Central memory CD8-positive, alpha-beta T cell (primary cell): ENCODE measurements around the gene PLXND1.

Source experiments
- ATAC-seq: fragments of 150-1000 bp; cut with Tn5 transposase; replicated peaks from 2 replicates; pipeline ENCODE4 v1.10.0; 2022; ENCODE audit warnings: mild to moderate bottlenecking, moderate FRiP score, moderate number of reproducible peaks; ENCODE audit not compliant: poor library complexity, severe bottlenecking; ENCODE audit errors: extremely low read depth
- DNase-seq, 2 donors: peaks; one replicate each; pipeline ENCODE4 v3.0.0; 2021; ENCODE audit warnings: low spot score in 2 of 2
- H3K27ac Mint-ChIP-seq: one replicate; pipeline ENCODE4 v1.8.0; 2022; ENCODE audit warnings: low read depth, mild to moderate bottlenecking, moderate library complexity, mixed read lengths
- H3K27me3 Mint-ChIP-seq: one replicate; pipeline ENCODE4 v1.8.0; 2022; ENCODE audit warnings: mixed read lengths
- H3K36me3 Mint-ChIP-seq: one replicate; pipeline ENCODE4 v1.8.0; 2022; ENCODE audit warnings: mild to moderate bottlenecking, moderate library complexity, mixed read lengths; ENCODE audit not compliant: insufficient read depth
- H3K4me1 Mint-ChIP-seq: one replicate; pipeline ENCODE4 v1.8.0; 2022; ENCODE audit warnings: mixed read lengths
- H3K4me3 Mint-ChIP-seq: one replicate; pipeline ENCODE4 v1.8.0; 2022; ENCODE audit warnings: mild to moderate bottlenecking, moderate library complexity, mixed read lengths
- H3K9me3 Mint-ChIP-seq: one replicate; pipeline ENCODE4 v1.8.0; 2022; ENCODE audit warnings: mixed read lengths

The PLXND1 gene

DNA sequence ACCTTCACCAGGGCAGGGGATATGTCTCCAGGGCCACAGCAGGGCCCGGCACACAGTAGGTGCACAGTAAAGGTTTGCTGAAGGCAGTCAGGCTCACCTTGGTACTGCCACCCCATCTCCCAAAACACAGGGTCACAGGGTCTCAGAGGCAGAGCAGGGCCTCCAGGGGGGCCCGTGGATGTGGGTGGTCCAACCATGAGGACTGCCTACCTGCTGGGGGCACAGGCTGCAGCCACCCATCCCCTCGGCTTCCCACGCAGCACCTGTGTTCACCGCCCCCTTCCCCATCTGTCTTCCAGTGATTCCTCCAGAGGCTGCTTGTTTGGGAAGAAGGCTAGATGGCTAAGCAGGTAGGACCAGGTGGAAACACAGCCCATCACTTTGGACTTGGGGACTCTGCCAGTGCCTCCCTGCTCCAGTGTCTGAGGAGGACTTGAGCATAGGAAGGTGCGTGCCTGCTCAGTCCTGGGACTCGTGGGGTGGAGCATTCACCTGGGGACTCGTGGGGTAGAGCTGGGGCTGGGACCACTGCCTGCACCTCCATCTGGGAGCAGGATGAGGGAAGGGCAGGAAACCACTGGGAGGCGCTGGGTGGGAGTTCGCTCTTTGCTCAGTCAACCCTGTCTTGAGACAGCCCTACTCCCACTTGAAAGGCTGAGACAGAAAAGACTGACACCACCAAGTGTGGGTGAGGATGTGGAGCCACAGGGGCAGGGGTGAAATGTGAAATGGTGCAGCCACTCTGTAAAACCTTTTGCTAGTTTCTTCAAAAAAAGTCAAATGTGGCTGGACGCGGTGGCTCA lies 18.8 kb upstream of the PLXND1 start:
- ATAC-seq = no peak
- H3K9me3 Mint-ChIP-seq = no peaks in the 10 kb centered on the region
- peaks cover 2% of the 10 kb centered on the region for H3K36me3 Mint-ChIP-seq
- peak overlapping the region; percentile 59 for H3K4me3 Mint-ChIP-seq
- H3K4me1 Mint-ChIP-seq = peaks cover 14% of the 10 kb centered on the region
- DNase-seq = no peak
- no peaks in the 10 kb centered on the region for H3K27me3 Mint-ChIP-seq
- H3K27ac Mint-ChIP-seq = no peak overlapping the region

DNA sequence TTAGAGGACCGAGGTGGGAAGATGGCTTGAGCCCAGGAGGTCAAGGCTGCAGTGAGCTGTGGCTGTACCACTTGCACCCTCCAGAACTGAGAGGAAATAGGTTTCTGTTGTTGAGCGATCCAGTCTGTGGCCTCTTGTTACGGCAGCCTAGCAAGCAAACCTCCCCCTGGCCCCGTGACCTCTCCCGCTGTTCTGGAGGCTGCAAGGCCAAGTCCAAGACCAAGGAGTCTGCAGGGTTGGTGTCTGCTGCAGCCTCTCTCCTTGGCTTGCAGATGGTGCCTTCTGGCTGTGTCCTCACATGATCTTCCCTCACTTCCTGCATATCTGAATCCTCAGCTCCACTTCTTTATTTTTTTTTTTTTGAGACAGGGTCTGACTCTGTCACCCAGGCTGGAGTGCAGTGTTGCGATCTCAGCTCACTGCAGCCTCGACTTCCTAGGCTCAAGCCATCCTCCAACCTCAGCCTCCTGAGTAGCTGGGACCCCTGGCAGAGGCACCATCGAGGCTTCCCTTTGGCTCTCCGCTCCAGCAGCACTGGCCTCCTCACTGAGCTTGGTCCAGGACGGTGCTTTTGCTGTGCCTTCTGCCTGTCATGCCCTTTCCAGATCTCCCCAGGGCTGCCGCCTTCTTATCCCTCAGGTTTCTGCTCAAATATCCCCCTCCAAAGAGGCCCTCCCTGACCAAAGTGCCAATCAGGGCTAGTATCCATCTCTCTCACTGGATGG lies 18.0 kb upstream of the PLXND1 start:
- Mint-ChIP-seq H3K27ac (no peak overlapping the region), H3K4me1 (peaks cover 14% of the 10 kb centered on the region), H3K4me3 (no peak overlapping the region), H3K9me3 (no peaks in the 10 kb centered on the region), H3K36me3 (peaks cover 2% of the 10 kb centered on the region), H3K27me3 (no peaks in the 10 kb centered on the region)
- DNase-seq (no peak), ATAC-seq (no peak)

DNA sequence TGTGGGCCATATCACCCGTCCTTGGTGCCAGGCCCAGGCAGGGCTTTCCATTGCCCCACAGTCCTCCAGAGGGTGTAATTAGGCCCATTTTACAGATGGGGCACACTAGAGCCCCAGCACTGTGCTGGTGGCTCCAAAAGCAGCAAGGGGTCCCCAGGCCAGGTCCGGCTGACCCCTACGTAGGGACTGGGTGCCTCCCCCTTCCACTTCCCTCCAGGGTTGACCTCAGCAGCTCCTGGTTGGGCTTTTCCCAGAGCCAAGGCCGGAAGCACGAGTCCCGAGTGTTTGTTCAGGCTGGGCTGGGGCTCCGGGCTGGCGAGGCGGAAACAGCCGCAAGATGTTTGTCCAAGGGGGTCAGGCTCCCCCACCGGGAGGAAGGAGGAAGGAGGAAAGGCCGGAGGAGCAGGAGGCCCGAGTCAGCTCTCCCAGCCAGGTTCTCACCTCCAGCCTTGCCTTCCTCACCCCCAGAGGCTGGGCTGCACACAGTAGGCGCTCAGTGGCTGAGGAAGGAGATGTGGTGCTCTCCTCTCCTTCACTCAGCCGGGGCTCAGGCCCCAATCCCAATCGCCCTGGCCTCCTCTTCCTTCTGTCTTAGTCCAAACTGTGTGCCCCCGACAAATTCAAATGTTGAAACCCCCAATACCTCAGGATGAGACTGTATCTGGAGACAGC lies 17.1 kb upstream of the PLXND1 start:
- H3K27ac Mint-ChIP-seq = no peak overlapping the region

DNA sequence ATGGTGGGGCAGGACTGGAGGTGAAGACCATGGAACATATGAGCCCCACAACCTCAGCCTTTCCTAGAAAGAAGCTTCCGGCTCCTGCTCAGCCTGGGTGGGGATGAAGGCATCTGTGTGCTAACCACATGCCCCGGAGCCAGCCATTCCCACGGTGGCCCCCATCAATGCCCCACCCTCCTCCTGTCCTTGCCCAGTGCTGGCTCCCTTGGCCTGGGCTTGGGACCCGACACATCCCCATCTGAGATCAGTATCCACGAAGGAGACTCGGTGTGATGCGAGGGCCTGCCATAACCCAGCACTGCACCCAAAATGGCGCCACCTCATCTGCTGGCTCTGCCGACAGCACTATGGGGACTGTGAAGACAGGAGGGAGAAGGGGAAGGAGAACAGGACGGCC lies 16.5 kb upstream of the PLXND1 start:
- Mint-ChIP-seq H3K9me3 (no peaks in the 10 kb centered on the region), H3K27me3 (no peaks in the 10 kb centered on the region), H3K4me1 (peaks cover 18% of the 10 kb centered on the region), H3K4me3 (no peak overlapping the region), H3K27ac (no peak overlapping the region), H3K36me3 (peaks cover 2% of the 10 kb centered on the region)
- no peak for ATAC-seq
- DNase-seq = no peak

More for the DNA sequence above, 17.1 kb upstream of the PLXND1 start:
- ATAC-seq = no peak
- H3K4me1 Mint-ChIP-seq = peaks cover 18% of the 10 kb centered on the region
- H3K27me3 Mint-ChIP-seq = no peaks in the 10 kb centered on the region
- DNase-seq = no peak
- H3K4me3 Mint-ChIP-seq = no peak overlapping the region
- peaks cover 2% of the 10 kb centered on the region for H3K36me3 Mint-ChIP-seq
- H3K9me3 Mint-ChIP-seq = no peaks in the 10 kb centered on the region

DNA sequence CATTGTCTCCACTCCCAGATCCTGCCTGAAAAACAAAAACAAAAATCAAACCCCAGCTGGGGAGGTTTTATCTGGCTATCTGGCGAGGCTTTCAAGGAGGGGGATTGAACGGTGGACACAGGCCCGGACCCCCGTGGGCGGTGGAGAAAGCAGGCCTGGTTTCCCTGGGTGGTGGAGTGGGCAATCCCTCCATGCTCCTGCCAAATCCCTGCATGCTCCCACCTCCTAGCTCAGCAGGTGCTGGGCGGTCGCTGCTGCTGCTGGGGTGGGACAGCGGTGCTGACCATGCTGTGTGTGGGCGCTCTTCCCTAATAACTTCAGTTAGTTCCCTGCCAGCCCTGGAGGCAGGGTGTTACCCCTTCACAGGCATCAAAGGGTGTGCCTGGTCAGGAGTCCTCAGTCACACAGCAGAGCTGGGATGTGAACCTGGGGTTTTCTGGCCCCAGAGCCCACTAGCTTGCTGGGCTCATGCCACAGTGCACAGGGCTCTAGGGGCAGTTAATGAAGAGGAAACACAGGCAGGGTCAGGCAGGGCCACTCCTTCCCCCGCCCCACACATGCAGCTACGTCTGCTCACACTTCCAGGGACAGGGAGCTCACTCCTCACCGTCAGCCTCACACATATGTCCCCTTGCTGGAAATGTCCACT lies 15.9 kb upstream of the PLXND1 start:
- ATAC-seq (no peak), DNase-seq (no peak)
- no peak overlapping the region for H3K27ac Mint-ChIP-seq
- no peaks in the 10 kb centered on the region for H3K27me3 Mint-ChIP-seq
- H3K36me3 Mint-ChIP-seq = no peaks in the 10 kb centered on the region
- H3K4me3 Mint-ChIP-seq = no peak overlapping the region
- no peaks in the 10 kb centered on the region for H3K9me3 Mint-ChIP-seq
- H3K4me1 Mint-ChIP-seq = peaks cover 12% of the 10 kb centered on the region

DNA sequence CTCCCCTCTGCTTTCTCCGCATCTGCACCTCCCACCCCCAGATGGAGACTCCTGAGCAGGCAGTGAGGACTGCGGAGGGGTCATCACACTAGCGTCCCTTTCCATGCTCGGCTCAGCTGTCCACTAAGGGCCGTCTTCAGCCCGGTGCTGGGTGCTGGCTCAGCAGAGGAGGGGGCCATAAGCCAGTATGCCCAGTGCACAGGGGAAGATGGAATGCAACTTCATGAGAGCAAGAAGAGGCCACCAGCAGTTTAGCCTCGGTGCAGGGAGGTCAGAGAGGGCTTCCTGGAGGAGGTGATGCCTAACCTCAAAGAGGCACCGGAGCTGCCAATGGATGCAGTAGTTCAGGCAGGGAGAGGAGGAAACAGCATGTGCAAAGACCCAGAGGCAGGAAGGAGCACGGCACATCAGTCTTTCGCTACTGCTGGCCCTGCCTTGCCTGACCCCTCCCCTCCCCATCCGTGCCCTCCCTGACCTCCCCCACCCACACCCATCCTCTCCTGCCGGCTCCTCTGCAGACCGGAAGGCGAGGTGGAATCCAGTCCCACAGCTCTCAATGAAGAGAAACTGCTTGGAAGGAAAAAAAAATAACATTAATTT lies 15.2 kb upstream of the PLXND1 start:
- Mint-ChIP-seq H3K4me3 (no peak overlapping the region), H3K27me3 (no peaks in the 10 kb centered on the region), H3K27ac (no peak overlapping the region), H3K4me1 (peaks cover 14% of the 10 kb centered on the region), H3K36me3 (no peaks in the 10 kb centered on the region), H3K9me3 (no peaks in the 10 kb centered on the region)
- DNase-seq (no peak), ATAC-seq (no peak)

DNA sequence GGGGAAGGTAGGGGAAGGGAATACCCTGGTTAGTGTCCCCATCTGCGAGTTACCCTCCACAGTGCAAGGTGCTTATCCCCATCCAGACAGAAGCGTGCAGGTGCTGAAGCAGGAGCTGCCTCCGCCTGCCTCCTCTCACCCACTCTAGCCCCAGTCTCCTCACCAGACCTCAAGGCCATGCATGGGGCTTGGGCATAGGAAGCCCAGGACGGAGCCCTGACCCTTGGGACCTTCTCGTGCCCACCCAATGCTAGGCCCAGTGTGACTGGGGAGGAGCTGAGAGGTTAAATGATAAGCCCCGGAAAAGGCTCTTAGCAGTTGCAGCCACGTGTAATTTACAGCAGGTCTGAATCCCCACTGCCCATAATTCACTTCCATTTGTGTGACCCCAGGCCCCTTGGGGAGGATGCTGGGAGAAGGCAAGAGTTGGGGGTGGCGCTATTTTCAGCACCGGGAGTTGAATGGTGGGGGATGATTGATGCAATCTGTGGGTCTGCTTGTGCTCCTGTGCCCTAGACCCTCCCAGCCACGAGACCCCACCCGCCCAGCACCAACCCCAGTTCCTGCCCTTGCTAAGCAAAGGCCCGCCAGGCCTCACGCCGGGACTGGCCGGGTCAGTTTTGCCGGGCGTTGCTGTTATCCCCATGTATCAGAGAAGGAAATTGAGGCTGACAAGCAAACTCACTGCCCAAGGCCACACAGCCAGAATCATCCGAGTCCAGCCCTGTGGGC lies 14.5 kb upstream of the PLXND1 start:
- no peaks in the 10 kb centered on the region for H3K9me3 Mint-ChIP-seq
- ATAC-seq (no peak), DNase-seq (no peak)
- peaks cover 14% of the 10 kb centered on the region for H3K4me1 Mint-ChIP-seq
- no peaks in the 10 kb centered on the region for H3K36me3 Mint-ChIP-seq
- H3K4me3 Mint-ChIP-seq = no peak overlapping the region
- no peaks in the 10 kb centered on the region for H3K27me3 Mint-ChIP-seq
- no peak overlapping the region for H3K27ac Mint-ChIP-seq

DNA sequence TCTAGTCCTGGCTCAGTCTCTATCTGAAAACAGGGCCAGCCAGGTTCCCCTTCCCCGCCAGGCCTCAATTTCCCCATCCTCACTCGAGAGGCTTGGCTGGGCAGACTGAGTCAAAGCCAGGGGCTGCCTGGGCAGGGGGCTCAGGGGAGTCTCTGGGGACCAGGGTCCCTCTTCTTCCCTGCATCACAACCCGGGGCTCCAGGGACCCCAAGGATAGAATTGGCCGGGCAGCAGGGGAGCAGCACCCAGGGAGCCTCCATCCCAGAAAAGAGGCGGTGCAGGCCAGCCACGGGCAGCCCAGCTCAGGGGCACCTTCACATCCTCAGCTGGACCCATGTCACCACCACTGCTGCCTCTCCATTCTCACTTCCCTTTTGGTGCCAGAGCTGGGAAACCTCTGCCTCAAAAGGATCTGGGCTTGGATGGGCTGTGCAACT lies 13.3 kb upstream of the PLXND1 start:
- Mint-ChIP-seq H3K36me3 (no peaks in the 10 kb centered on the region), H3K27ac (no peak overlapping the region), H3K4me1 (peaks cover 23% of the 10 kb centered on the region), H3K27me3 (no peaks in the 10 kb centered on the region), H3K4me3 (no peak overlapping the region), H3K9me3 (no peaks in the 10 kb centered on the region)
- DNase-seq (no peak), ATAC-seq (no peak)

DNA sequence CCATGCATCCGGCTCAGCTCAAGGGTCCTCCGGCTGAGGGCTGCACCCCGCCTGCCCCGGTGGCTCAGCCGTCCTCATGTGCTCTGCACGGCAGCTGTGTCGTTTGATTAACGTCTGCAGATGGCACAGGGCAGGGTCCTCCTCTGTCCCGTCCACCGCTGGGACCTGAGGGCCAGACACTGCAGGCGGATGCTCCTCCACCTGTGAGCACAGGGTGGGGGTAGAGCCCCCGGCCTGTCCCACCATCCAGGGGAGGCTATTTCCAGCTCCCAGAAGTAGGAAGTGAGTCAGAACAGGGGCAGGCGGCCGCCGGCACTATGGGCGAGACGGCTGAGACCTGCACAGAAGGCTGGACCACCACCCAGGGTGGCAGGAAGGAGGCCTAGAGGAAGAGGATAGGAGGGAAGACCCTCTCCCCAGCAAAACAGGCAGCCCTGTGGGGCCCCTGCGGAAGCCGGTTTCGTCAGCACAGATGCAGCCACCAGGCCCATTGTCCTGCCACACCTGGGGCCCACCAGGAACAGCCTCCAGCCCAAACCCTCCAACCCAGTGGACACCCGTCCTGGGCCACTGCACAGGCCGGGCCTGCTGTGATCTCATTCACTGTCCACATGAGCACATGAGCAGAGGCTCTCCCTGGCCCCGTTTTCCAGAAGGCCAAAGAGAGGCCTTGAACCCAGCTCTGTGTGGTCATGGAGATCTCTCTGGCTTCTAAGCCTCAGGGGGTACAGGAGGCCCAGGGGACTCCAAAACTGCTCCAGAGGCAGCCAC lies 12.6 kb upstream of the PLXND1 start:
- Mint-ChIP-seq H3K4me3 (peak overlapping the region; percentile 5), H3K4me1 (peaks cover 23% of the 10 kb centered on the region), H3K27me3 (no peaks in the 10 kb centered on the region), H3K36me3 (no peaks in the 10 kb centered on the region), H3K9me3 (no peaks in the 10 kb centered on the region), H3K27ac (no peak overlapping the region)
- no peak for ATAC-seq
- DNase-seq = no peak

DNA sequence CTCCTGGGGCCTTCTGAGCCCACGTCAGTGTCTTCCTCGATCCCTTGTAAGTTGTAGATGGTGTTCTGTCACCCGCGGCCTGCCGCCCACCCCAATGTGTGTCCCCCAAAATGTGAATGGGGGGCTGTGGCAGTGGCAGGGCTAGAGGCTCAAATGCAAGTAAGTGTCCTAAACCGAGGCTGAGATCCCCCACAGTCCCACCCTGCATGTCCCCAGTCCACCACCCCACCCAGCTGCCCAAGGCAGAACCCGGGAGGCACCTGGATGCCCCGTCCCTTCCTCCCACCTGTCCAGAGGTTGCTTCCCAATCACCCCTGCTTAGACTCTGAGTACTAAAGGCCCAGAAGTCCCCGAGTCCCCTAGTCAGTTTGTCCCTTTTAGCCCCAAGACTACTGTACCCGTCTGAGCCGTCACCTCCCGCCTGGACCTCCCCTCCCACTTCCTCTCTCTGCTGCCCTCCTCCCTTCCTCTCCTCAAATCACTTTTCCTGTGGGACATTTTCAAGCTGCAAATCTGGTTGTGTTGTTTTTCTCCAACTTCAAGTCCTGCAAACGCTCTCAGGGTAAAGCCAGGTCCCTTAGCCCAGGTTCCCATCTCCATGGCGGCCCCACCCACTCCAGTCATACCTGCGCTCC lies 11.8 kb upstream of the PLXND1 start:
- H3K36me3 Mint-ChIP-seq = no peaks in the 10 kb centered on the region
- H3K9me3 Mint-ChIP-seq = no peaks in the 10 kb centered on the region
- no peak overlapping the region for H3K27ac Mint-ChIP-seq
- no peak for ATAC-seq
- no peak for DNase-seq
- H3K27me3 Mint-ChIP-seq = no peaks in the 10 kb centered on the region
- H3K4me1 Mint-ChIP-seq = peaks cover 23% of the 10 kb centered on the region
- H3K4me3 Mint-ChIP-seq = peak overlapping the region; percentile 5
